Ishikawa (cell line): ENCODE data around the gene SLC46A1.

Experiments used
- EGR1 ChIP-seq: IDR thresholded peaks from 2 replicates; pipeline ENCODE4 v1.6.1; 2012
- EP300 ChIP-seq: IDR thresholded peaks from 2 replicates; pipeline ENCODE4 v1.6.1; 2012; ENCODE audit warnings: borderline replicate concordance
- FOXM1 ChIP-seq: IDR thresholded peaks from 2 replicates; pipeline ENCODE4 v1.6.1; 2012; ENCODE audit warnings: low read depth, borderline replicate concordance
- MAX ChIP-seq: IDR thresholded peaks from 2 replicates; pipeline ENCODE4 v1.6.1; 2012
- REST ChIP-seq: IDR thresholded peaks from 2 replicates; pipeline ENCODE4 v1.6.1; 2012; ENCODE audit warnings: low read depth, mild to moderate bottlenecking
- TAF1 ChIP-seq: IDR thresholded peaks from 2 replicates; pipeline ENCODE4 v1.6.1; 2012; ENCODE audit warnings: low read depth, mild to moderate bottlenecking
- TCF12 ChIP-seq: IDR thresholded peaks from 2 replicates; pipeline ENCODE4 v1.6.1; 2012; ENCODE audit warnings: low read depth

GRCh38 chr17:28368915-28369683 is 36.9 kb downstream of the SLC46A1 start:
- TF ChIP-seq FOXM1 (no peak), EP300 (no peak), TCF12 (no peak), TAF1 (no peak), MAX (no peak), REST (no peak), EGR1 (no peak)
